Activated CD4-positive, alpha-beta T cell treated with anti-CD3 and anti-CD28 coated beads, Interleukin-2, amount 50 U/mL, for 16 hours (primary cell): ENCODE measurements around the gene RAB41.
"Not testable (repeated sequence)": the region's sequence is repeated elsewhere in the genome, so short reads cannot be mapped to it uniquely, and the experiment has no call there.

ENCODE experiments used
- DNase-seq: peaks from one replicate; pipeline ENCODE4 v3.0.0-alpha.2; 2020

Gene RAB41

DNA sequence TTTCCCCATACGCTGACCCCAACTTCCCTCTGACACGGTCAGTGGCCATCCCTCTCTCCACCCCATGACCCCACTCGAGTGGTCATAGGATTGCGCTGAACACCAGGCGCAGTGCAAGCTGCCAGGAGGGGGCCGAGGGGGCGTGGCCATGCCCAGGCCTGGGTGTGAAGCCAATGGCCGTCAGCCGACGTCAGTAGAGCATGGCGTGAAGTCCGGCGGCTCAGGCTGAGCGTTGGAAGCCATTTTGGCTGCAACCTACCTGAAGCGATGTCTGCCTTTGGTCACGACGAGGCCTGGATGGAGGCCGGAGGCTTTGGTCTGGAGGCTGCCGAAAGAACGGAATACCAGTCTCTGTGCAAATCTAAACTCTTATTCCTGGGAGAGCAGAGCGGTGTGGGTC, at the start of gene RAB41:
Gene RAB41 (plus strand): TSS at position 222 of the 400 bp plus-strand sequence. CDS start 46 bp downstream, at position 268.
- DNase-seq = no peak

- DNase-seq = no peak
These were observed 47.6 kb upstream of the RAB41 start, which contains the start of gene AWAT1 for GRCh38 chrX:70234355-70234754. Gene AWAT1 (plus strand): TSS chrX:70234655. CDS start chrX:70234696, 41 bp downstream.

DNA sequence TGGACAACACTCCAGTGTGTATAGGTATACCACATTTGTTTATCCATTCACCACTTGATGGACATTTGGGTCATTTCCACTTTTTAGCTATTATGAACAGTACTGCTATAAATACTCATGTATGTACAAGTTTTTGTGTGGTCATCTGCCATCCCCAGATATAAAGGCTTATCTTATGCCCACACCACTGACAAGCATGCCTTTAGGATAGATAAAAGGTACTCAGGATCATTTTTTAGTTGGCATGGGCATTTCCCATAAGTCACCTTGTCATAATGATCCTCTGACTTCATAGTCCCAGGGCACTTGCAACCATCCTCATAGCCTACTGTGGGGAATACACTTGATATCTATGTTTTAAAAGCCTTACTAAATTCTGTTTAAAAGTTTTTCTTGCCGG, 41.2 kb upstream of the RAB41 start:
- DNase-seq = no peak

DNA sequence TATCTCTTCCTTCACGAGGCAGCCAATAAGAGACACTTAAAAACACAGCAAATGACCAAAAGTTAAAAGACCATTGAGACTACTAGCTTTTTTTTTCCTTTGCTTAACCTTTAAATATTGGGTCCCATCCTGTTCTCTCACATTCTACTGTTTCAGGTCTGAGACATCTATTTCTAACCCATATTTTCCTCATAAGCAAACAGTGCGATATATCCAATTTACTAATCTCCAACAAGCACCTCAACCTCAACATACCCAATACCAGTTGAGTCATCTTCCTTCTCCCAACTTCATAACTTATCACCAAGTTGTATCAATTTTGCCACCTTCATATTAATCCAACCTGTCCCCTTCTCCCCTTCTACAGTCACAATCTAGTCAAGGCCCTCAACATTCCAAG, 40.5 kb upstream of the RAB41 start:
- no peak for DNase-seq

- not testable (repeated sequence) for DNase-seq
These were observed 38.4 kb upstream of the RAB41 start for GRCh38 chrX:70243601-70244000.

DNA sequence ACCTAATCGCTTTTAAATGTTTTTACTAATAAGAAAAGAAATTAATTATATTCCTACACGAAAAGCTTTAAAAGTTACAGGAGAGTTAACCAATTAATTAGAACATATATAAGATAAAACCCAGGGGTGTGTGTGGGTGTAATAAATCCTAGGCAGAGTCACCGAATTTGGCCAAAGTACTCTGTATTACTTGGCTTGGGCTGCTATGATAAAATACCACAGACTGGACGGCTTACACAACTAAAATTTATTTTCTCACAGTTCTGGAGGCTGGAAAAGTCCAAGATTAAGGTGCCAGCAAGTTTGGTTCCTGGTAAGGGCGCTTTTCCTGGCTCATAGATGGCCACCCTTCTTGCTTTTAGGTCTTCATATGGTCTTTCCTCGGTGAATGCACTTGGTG, 37.1 kb upstream of the RAB41 start:
- no peak for DNase-seq

GRCh38 chrX:70247252-70247651, 34.7 kb upstream of the RAB41 start:
- DNase-seq = no peak

DNA sequence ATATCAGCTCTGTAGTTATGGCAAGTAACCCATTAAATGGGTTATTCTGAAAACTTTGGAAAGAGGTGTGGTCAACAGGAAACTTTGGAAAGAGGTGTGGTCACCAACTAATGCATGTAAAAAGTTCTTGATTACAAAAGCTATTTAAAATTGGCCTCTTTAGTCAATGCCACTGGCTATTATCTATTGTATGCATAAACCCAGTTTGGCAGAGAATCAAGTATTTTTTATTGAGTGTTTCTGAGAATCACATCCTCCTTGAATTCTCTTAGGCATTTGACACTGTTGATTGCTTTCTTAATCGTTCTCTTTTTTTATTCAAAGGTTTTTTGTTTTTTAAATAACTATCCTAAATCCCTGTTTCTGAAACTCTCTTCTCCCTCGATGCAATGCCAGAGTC, 29.5 kb upstream of the RAB41 start:
- DNase-seq = no peak

DNA sequence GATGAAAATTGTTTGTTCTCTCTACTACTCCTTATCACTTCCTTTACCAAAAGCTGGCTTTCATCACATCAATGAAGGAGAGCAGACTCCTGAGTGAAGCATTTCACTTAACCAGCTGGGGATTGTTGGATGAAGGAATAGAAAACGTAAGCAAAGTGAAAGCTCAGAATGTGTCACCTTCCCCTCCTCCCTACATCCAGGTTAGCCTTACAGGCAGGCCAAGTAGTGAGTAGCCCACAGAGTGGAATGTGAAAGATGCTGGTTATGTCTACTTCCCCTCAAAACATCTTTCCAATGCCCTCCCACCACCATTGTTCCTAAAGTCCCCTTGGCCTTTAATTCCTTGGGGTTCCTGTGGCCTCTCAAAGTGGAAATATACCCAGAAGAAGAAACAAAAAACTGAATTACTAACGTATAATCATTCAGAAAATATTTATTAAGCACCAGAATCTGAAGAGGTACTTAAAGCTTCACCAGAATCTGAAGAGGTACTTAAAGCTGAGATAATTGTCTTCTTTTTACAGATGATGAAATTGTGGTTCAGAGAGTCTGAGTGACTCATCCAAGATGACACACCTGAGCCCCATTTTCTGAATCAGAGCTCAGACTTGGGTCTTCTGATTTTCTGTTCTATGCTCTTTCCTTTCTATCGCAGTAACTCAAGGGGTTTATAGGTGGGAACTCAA, 28.5 kb upstream of the RAB41 start:
- peak; percentile 5 for DNase-seq

DNA sequence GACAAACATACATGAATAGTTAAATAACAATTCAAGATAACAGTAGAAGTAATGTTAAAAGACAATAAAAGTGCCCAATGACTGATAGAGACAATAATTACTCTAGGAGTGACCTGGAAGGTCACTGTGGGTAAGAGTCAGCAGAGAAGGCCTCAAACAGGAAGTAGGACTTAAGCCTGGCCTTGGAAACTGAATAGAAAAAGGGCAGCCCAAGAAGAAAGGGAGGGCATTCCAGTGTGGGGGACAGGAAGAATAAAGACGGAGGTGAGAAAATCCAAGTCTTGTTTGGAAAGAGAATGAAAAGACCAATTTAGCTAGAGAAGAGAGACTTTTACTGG, 27.9 kb upstream of the RAB41 start:
- DNase-seq = no peak

DNA sequence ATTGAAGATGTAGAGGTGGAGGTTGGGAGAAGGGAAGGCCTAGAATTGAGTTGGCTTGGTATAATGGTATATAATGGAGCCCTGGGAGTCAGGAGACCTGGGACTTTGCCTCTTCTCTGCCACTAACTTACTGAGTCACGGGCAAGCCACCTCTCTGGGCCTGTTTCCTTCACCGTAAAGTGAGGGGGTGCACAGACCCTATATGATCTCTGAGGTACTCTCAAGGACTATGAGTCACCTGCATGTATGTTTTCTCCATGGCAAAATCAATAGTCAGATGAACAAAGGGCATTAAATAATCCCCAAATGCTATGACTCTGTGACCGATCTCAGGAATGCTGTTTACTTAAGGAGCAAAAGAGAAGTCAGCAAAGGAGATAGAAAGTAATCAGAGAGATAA, 27.1 kb upstream of the RAB41 start:
- no peak for DNase-seq

DNA sequence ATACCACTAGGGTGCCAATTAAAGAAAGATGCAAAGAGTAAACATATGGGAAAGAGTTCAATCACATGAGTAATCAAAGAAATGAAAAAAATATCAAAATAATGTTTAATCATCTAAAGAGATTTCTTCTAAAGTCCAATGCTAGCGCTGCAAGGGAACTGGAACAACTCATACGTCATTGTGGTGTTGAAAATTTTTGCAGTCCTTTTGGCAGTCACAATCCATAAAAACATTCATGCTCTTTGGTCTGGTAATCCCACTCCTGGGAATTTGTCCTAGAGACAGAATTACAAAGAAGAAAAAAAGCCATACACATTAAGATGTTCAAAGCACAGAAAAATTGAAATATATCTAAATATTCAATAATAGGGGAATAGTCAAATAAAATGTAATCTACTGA, 26.5 kb upstream of the RAB41 start:
- DNase-seq = no peak

GRCh38 chrX:70257423-70258288, 24.3 kb upstream of the RAB41 start:
- DNase-seq = no peak

- DNase-seq = no peak
These were observed 21.9 kb upstream of the RAB41 start, which contains the start of gene P2RY4 for GRCh38 chrX:70260104-70260503. Gene P2RY4 (minus strand): TSS chrX:70260204. CDS start chrX:70259624, 580 bp downstream.

GRCh38 chrX:70262952-70263567, 18.9 kb upstream of the RAB41 start:
- DNase-seq = peak; percentile 54

- no peak for DNase-seq
These were observed 17.2 kb upstream of the RAB41 start for GRCh38 chrX:70264784-70265183.

GRCh38 chrX:70268034-70268433, 13.9 kb upstream of the RAB41 start, which contains the start of gene ARR3:
Gene ARR3 (plus strand): TSS chrX:70268334. CDS start chrX:70269386, 1,052 bp downstream.
- no peak for DNase-seq

DNA sequence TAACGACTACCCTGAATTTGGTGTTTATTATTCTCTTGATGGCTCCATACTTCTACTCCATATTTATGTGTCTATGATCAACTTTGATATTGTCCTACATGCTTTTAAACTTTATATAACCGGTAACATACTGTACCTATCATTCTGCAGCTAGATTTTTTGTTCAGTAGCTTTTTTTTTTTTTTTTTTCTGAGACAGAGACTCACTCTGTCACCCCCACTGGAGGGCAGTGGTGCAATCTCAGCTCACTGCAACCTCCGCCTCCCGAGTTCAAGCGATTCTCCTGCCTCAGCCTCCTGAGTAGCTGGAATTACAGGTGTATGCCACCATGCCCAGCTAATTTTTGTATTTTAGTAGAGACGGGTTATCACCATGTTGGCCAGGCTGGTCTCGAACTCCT, 7.9 kb upstream of the RAB41 start:
- DNase-seq = not testable (repeated sequence)

DNA sequence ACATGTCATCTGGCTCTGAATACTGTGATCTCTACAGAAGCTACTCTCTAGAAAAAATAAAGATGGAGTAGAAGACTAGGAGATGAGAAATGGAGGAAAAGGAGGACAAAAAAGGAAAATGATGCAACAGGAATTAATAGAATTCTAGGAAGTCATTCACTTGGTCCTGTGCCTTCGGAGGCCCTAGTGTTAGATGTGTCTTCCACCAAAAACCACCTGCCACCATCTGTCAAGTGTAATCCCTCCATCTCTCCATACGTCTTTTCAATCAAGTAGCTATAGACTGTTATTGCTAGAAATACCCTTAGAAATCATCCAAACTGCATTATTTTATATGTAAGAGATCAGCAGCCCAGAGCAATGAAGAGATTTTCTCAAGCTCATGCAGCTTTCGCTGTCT, 2.9 kb upstream of the RAB41 start:
- DNase-seq = no peak

GRCh38 chrX:70280573-70280972, 1.4 kb upstream of the RAB41 start:
- DNase-seq = no peak

GRCh38 chrX:70289168-70289792, 7.3 kb downstream of the RAB41 start:
- no peak for DNase-seq

DNA sequence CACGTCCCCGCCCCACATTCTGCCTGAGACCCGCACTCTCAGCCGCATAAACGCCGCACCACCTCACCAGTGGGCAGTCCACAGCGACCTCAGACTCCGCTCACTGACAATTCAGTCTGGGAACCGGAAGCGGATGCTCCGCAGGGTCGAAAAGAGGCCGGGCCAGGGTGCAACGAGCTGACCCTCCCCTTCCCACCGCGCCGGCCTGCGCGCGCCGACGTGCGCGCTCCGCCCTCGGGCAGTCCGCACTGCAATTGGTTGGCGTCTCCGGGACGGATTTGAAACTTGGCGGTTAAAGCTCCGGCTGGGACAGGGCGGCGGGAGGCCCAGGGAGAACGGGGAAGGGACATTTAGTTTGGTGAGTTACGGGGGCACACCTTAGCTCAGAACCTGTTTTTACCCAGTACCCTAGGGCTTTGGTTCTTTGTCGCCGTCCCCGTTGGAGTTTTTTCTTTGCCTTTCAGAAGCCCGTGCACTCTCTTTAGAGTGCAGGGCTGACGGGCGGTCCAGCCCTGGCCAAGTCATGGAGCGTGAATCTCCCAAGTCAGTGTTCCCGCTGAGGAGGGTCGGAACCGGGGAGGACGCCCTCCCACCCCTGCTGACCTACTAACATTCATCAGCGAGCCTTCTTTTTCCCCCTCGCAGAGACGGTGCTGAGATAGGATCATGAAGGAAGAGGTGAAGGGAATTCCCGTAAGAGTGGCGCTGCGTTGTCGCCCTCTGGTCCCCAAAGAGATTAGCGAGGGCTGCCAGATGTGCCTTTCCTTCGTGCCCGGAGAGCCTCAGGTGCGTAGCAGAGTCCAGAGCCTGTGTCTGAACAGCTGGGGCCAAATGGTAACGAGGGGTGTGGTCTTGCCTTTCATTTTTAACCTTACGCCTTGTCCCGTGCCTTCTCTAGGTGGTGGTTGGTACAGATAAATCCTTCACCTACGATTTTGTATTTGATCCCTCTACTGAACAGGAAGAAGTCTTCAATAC, 8.1 kb downstream of the RAB41 start, which contains the start of the genes KIF4A and PDZD11:
Gene KIF4A (plus strand): TSS at position 312 of the 978 bp plus-strand sequence. CDS start 355 bp downstream, at position 667.
Gene PDZD11 (minus strand): TSS at position 135 of the 978 bp plus-strand sequence. CDS start 586 bp downstream, outside the sequence.
- DNase-seq = peak; percentile 90
